HG03159 (cell line): Measurements from ENCODE around the gene ADM2.

ENCODE experiments used
- ATAC-seq: cut with Tn5 transposase; IDR thresholded peaks from one replicate; pipeline ENCODE4 v1.9.1; 2021; ENCODE audit warnings: mild to moderate bottlenecking, moderate library complexity; ENCODE audit not compliant: unreplicated experiment

ADM2 gene

GRCh38 chr22:50445071-50445879, 36.1 kb upstream of the ADM2 start:
- no peak for ATAC-seq

DNA sequence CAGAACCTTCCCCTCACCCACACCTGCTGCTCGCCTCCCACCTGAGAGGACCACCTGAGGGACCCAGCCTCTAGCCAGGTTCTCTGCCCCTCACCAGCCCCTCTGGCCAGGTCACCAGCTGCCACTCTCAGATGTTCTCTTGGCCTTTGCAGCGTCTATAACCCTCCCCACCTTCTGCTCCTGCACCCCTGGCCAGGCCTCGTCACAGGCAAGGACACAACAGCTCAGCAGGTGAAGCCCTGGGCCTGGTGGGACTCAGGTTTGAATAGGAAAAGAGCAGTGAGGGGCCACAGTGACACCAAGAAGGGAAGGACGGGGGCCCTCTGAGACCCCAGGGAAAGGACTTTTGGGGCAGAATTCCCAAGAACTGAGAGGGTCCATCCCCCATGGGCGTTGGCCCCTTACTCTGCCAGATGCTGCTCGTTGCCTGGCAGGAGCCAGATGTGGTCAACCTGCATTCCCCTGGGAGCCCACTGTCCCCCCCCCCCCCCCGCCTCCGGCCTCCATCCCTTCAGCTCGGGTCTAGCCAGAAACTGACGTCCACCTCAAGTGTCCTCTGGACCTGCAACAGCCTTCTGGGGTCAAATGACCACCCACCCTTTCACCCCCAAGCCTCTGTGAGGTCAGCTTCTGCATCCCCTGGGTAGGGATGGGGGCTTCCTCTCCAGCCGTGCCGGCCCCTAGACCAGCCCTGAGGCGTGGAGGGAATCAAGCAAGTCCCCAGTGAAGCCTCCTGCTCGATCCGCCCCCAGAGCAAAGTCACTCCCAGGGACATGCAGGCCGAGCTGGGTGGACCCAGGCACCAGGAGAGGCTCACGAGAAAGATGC, 35.2 kb upstream of the ADM2 start:
- ATAC-seq: no peak

DNA sequence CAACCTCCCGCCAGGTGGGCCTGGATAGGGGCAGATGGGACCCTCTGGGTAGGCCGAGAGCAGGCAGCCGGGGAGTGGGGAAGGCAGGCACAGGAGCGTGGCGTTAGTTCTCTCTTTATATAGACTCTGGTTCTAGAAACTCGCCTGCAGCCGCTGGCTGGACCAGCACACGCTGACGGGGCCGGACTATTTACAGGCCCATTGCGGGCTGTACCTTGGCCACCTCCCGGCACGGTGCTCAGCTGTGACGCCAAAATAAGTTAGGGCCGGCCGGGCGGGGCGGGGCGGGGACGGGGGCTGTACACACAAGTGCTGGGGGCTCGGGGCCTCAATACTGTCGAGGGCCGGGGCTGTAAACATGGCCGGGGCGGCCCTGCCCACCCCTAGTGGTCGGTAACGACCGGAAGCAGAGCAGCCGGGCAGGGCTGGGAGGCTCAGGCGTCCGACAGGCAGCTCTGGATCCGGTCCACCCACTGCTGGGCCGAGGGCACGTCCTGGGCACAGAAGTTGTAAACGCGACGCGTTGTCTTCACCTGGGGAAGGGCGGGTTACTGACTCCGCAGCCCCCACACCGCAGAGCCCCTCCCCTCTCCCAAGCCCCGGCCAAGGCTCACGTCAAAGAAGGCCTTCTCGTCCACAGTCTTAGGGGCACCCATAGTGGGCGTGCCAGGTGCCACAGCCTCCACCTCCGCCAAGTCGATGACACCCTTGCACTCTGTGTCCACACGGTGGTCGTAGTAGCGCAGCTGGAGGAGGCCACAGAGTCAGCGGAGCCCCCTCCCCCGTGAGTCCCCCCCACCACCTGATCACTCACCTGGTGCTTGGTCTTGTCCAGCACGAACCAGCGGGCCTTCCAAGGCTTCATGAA, 34.4 kb upstream of the ADM2 start:
- no peak for ATAC-seq

- no peak for ATAC-seq
Measured at GRCh38 chr22:50447576-50448551, 33.5 kb upstream of the ADM2 start.

GRCh38 chr22:50452649-50453048, 28.7 kb upstream of the ADM2 start:
- no peak for ATAC-seq

DNA sequence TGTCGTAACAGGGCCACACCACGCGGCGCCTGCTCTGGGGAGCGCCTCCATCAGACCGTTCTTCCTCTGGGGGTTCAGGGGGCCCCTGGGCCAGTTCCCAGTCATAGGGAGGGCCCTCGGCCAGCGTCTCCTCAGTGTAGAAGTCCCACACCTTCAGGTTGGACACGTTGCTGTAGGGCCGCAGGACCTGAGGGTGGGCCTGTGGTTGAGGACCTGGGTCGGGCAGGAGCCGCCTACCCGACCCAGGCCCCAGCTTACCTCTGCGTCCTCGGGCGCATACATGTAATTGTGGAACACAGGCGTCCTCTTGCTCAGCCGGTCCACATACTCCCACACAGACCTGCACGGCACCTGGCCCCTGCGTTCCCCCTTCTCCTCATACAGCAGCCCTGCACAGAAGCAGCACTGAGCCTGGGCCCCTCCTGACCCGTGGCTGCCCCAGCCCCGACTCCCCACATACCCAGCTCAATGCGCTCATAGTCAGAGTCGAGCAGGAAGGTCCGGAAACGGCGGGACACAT, 26.7 kb upstream of the ADM2 start:
- no peak for ATAC-seq

DNA sequence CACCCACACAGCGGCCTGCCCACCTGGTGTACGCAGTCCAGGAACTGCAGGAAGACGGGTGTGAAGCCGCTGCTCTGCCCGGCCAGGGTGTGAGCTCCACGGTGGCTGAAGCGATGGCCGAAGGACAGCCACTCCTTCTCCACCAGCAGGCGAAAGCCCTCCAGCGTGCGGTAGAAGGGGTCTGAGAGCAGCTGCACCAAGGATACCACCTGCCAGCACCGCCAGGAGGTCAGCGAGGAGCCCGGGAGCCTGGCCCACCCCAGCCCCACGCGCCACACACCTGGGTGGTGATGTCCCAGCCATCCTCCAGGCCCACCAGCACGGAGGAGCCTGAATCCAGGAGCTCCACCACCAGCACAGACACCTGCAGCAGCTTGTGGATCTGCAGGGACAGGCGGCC, 26.1 kb upstream of the ADM2 start:
- no peak for ATAC-seq

- no peak for ATAC-seq
Measured at GRCh38 chr22:50456026-50456425, 25.3 kb upstream of the ADM2 start.

DNA sequence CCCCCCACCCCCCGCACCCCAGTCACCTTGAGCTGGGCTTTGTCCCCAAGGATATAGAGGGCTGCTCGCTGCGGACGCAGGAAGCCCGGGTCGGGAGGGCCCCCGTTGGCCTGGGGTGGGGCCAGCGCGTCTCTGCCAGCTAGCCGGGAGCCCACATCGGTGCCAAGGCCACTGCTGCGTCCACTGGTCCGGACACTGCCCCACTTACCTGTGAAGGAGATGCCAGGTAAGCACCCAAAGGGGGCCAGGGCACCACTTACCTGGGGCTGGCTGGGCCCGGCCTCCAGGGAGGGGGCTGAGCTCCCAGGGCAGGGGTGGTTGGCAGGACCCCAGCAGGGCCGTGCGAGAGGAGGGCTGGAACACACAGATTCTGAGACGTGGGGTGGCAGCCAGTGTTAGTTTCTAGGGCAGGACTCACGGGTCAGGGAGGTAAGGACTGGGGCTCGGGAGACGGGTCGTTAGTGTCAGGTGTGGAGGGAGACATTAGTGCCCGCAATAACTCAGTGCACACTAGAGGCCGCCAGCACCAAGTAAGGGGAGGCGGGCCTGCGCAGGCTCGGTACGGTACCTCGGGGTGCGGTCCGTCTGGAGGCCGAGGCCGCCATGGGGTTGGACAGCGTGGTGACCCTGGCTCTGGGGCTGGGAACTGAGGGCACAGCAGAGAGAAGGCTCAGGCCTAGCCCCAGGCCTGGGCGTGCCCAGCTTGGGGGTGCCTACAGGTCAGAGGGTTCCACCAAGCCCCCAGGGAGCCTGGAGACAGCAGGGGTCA, 24.7 kb upstream of the ADM2 start:
- no peak for ATAC-seq

- ATAC-seq: no peak
Measured at GRCh38 chr22:50459016-50459415, 22.3 kb upstream of the ADM2 start.

DNA sequence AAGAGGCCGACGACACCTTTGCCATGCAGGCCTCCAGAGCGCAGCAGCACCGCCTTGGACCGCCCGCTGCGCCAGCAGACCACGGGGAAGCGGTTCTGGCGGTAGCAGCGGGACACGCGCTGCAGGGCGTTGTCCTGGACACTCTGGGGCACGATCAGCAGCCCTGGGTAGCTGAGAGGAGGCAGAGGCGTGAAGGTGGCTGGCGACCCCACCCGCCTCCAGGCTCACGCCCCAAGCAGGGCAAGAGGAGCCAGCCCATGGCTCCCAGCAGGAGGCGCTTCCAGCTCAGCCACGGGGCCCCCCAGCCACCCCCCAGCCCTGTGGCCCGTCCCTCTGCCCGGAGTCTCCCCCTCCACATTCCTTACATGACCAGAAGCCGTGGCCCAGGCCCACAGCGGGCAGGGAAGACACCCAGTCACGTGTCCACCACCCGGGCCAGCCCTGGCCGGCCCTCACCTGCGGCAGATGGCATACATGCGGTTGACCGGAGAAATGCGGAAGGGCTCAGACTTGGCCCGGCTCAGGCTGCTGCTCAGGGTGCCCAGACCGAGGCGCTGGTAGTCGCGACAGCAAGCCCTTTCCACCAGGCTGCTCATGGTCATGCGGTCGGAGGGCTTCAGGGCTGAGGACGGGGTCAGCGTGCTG, 21.7 kb upstream of the ADM2 start:
- ATAC-seq: no peak

- ATAC-seq: no peak
Measured at GRCh38 chr22:50460938-50461337, 20.4 kb upstream of the ADM2 start.

- no peak for ATAC-seq
Measured at GRCh38 chr22:50461536-50461935, 19.8 kb upstream of the ADM2 start.

DNA sequence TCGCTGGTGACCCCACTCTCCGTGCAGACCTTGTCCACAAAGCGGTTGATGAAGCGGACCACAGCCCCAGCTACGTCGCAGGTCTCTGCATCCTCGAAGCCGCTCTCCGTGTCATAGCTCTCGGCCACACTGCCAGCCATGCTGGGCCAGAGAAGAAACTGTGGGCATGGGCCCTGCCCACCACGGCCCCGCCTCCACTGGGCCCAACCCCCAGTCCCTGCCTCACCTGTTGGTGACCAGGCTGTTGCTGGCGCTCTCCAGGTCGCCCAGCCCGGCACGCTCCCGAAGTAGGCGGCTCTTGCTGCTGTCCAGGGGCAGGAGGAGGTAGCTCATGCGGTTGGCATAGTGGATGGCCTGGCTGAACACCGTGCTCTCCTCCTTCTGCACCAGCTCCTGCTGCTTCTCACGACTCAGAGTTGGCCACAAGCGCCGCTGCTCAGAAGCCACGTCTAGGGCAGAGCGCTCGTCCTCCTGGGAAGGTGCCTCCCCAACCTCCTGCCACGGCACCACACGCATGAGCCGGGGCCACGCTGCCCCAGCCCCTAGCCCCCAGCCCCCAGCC, 19.3 kb upstream of the ADM2 start:
- no peak for ATAC-seq

GRCh38 chr22:50463188-50463900, 18.0 kb upstream of the ADM2 start:
- no peak for ATAC-seq

- no peak for ATAC-seq
Measured at GRCh38 chr22:50464451-50464850, 16.9 kb upstream of the ADM2 start.

DNA sequence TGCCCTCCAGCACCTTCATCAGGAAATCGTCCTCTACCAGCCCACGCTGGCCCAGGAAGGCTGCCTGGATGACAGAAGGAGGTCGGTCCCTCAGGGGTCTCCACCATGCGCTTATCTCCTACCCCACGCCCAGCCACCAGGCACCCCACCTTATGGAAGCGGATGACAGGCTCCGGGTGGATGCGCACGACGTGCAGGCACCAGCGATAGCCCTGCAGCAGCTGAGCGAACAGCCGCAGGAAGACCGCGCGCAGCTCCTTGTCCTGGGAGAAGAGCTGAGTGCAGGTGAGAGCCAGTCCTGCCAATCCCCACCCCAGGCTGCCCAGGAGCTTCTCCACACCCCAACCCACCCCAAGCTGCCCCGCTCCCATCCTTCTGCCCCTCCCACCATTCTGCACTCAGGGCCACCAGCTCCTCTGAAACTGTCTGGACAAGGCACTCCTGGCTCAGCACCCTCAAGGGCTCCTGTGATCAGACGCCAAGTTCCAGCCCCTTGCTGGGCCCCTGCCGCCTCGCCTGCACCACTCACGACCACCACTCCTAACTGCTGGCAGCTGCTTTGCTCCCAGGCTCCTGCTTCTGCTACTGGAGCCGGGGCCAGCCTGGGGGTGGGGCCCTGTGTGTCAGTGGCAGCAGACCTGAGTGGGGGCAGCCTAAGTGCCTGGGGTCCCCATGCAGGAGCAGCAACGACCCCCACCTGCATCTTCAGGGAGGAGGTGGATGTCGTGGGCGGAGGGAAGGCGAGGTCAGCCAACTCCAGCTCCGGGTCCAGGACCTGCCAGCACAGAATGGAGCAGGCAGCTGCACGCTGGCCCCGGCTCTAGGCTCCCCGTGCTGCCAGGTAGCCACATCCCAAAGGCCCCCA, 16.0 kb upstream of the ADM2 start:
- no peak for ATAC-seq
